GM19099 (cell line): ENCODE results near the gene C6orf15.

ENCODE experiments used
- POLR2A ChIP-seq: IDR thresholded peaks from 3 replicates; pipeline ENCODE4 v1.6.1; 2011; ENCODE audit warnings: low read depth; ENCODE audit not compliant: insufficient read length; ENCODE audit errors: extremely low read depth

The C6orf15 gene

GRCh38 chr6:31112478-31112877, at the start of gene C6orf15:
C6orf15 (minus strand) TSS chr6:31112575; CDS start chr6:31112555, 20 bp downstream.
- TF ChIP-seq POLR2A = no peak

GRCh38 chr6:31161216-31162126, 49.1 kb upstream of the C6orf15 start:
- TF ChIP-seq POLR2A = no peak

DNA sequence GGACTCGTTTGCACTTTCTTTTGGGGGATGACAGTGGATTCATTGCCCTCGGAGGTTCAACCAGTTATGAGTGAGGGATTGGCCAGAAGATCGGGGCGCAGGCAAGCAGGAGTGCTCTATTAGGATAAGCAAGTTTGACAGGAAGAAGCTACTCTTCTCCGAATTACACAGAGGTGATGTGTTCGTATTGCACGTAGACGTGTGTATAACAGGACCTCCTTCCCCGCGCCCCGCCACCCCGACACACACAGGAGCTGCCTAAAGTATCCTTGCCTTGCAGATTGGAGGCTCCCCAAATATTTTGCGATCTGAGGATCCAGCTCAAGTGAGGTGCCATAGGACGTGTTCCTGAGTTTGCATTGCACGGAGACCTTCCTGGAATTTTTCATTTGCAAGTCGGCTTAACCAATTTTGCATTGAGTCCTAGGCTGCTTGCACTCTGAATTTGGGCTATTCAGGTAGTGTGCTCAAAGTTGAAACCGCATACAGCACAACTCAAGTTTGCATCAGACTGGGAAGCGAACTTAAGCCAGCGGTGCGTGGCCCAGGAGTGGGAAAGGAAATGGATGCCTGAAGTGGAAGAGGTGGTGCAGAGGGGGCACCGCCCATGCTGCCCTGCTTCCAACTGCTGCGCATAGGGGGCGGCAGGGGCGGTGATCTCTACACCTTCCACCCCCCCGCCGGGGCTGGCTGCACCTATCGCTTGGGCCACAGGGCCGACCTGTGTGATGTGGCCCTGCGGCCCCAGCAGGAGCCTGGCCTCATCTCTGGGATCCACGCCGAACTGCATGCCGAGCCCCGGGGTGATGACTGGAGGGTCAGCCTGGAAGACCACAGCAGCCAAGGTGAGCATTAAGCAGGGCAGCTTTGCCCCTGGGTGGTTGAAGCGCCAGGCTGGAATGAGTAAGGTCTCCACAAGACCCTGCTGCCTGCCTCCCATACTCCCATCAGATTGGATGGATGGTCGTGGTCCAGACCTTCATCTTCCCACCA, 46.8 kb upstream of the C6orf15 start:
- no peak for TF ChIP-seq POLR2A

GRCh38 chr6:31158140-31158862, 45.9 kb upstream of the C6orf15 start, which contains the start of gene TCF19:
TCF19 (plus strand) TSS chr6:31158589; CDS start chr6:31159470, 881 bp downstream.
- TF ChIP-seq POLR2A = peak; percentile 56

GRCh38 chr6:31157513-31158139, 45.3 kb upstream of the C6orf15 start, which contains the start of gene CCHCR1:
CCHCR1 (minus strand) TSS chr6:31157802; CDS start chr6:31157600, 202 bp downstream.
- no peak for TF ChIP-seq POLR2A

- TF ChIP-seq POLR2A = no peak
Measured at GRCh38 chr6:31156641-31157040, 44.3 kb upstream of the C6orf15 start.

- no peak for TF ChIP-seq POLR2A
Measured at GRCh38 chr6:31154436-31154835, 42.1 kb upstream of the C6orf15 start.

- TF ChIP-seq POLR2A = no peak
Measured at GRCh38 chr6:31152781-31153180, 40.4 kb upstream of the C6orf15 start.

DNA sequence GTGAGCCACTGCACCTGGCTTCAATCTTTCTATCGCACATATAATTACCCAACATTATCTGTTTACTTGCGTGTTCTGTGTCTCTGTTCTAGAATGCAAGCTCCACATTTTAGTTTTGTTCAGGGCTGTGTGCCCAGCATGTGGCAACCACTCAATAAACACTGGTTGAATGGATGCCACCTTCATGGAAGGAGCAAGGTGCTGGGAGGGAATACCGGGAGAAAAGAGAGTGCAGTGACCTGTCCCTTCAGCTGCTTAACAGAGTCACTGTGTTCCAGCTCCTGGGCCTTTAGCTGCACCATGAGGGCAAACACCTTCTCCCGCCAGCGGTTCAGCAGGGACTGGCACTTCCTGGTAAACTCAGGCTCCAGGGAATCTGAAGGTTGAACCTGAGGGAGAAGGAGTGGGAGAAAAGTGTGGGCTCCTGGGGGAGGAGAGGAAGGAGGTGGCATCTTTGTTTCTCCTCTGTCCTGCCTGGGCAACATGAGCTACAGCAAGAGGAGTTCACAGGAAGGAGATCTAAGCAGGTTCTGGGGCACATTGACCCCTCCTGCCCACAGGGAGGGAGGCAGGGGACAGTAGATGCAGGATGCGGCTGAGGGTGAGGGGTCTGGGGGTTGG, 37.6 kb upstream of the C6orf15 start:
- TF ChIP-seq POLR2A = no peak

DNA sequence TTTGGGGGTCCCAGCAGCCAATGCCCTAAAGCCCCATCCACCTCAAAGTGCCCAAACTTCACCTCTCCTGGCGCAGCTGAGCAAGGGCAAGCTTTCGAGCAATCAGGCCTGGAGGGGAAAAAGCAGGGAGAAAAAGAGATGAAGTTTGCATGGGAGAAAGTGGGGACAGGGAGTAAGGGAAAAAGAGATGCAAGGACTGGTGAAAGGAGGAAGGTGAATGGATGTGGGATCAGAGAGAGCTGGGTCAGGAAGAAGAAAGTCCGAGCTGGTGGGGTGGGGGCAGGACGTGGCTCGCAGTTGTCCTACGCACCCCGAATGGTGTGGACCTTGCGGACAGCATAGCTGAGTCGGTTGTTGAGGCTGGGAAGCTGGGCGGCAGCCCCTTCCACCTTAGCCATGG, 33.0 kb upstream of the C6orf15 start:
- TF ChIP-seq POLR2A = no peak

DNA sequence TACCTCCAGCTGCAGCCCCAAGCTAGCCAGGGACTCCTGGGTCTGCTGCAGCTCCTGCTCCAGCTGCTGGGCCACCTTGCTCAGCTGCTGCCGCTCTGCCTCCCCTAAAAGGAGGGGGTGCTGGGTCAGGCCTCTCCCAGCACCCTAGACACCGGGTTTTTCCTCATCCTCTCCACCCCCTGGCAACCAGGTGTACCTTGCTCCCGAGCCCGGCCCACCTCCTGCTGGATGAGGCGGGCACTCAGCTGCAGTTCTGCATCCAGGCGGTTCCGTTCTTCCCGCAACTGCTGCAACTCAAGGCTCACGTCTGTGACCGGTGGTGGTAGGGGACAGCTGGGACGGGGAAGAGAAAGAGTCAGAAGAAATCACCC, 32.6 kb upstream of the C6orf15 start:
- TF ChIP-seq POLR2A = no peak

DNA sequence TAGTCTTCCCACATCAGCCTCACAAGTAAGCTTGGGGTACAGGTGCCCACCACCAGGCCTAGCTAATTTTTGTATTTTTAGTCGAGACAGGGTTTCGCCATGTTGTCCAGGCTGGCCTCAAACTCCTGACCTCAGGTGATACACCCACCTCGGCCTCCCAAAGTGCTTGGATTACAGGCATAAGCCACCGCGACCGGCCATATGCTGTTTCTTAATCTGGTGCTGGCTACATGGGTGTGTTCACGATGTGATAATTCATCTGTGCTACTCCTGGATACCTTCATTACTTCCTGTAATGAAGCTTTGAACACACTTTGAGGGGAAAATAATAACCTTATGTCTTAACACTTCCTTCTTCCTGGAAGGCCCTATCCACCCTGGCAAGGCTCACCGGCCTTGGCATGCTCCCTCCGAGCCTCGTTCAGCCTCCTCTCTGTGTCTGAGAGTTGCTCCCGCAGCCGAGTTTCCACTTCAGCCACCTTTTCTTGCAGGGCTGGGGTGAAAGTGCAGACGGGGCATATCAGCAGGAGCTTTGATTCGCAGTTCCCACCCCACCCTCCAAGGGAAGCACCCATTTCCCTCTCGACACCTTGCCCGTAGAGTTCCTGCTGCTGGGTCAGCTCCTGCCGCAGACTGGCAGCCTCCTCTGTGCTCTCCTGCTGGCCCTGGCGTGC, 32.1 kb upstream of the C6orf15 start:
- TF ChIP-seq POLR2A = no peak

DNA sequence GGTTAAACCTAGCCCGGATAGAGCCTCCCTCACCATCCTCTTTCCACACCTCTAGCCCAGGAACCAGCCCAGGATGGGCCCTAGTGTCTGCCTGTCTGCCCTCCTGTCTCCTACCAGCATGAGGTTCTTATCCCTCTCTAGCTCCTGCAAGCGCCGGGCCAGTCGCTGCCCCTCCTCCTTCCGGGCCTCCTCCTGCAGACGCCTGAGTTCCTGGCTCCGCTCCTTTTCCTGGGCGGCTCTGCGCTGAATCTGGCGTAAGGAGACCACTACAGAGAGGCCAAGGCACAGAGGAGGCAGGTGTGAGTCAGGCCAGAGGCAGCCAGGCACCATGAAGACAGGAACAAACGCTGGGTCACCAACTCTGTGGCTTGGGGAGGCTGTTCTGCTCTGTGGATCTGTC, 30.8 kb upstream of the C6orf15 start:
- TF ChIP-seq POLR2A = no peak
